ENCODE data around the gene EIF3D.

DNA sequence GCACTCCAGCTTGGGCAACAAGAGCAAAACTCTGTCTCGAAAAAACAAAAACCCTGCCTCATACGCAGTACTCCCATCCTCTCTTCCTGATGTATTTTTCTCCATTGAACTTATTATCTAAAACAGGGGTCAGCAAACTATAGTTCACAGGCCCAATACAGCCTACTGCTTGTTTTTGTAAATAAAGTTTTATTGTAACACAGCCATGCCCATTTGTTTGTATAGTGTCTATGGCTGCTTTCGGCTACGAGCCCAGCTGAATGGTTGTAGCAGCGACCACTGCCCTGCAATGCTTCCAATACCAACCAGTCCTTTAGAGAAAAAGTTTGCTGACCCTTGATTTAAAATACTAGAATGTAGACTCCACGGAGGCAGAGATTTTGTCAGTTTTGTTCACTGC lies 53.6 kb downstream of the EIF3D start:
- TF ChIP-seq, protein P1, sequence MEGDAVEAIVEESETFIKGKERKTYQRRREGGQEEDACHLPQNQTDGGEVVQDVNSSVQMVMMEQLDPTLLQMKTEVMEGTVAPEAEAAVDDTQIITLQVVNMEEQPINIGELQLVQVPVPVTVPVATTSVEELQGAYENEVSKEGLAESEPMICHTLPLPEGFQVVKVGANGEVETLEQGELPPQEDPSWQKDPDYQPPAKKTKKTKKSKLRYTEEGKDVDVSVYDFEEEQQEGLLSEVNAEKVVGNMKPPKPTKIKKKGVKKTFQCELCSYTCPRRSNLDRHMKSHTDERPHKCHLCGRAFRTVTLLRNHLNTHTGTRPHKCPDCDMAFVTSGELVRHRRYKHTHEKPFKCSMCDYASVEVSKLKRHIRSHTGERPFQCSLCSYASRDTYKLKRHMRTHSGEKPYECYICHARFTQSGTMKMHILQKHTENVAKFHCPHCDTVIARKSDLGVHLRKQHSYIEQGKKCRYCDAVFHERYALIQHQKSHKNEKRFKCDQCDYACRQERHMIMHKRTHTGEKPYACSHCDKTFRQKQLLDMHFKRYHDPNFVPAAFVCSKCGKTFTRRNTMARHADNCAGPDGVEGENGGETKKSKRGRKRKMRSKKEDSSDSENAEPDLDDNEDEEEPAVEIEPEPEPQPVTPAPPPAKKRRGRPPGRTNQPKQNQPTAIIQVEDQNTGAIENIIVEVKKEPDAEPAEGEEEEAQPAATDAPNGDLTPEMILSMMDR (IDR thresholded peaks at IDR 0.05; ENCODE audit: low read length) = no peak
- TF ChIP-seq EZH2 (optimal IDR thresholded peaks at IDR 0.05; ENCODE audit: low read depth, low read length) (no peak), EZH2phosphoT487 (IDR thresholded peaks at IDR 0.05; ENCODE audit: low read length) (no peak)
